Cardiac muscle cell (in vitro differentiated cells and primary cell): ENCODE data around the gene SGSH. TPM values are rescaled to one million over a fixed set of nuclear protein-coding genes. Genes with fewer than 3 reads are reported as not detected.
A peak's percentile ranks its signal among the peaks of the same experiment; 100 is the strongest.

Source experiments
- DNase-seq, 2 donors: peaks; one replicate each; pipeline versions ENCODE4 v3.0.0 to v3.0.0-alpha.2; 2010 to 2017; ENCODE audit warnings: low read depth in 1 of 2, low spot score in 1 of 2
- H3K27ac ChIP-seq: fragments of 200-600 bp; sonication (generic); 2 replicates; pipeline ENCODE4 v1.5.1; 2016
- H3K27me3 ChIP-seq: fragments of 200-600 bp; sonication (generic); 2 replicates; pipeline ENCODE4 v1.6.0; 2016; ENCODE audit warnings: control low read depth
- H3K36me3 ChIP-seq: fragments of 200-600 bp; sonication (generic); 2 replicates; pipeline ENCODE4 v1.5.1; 2016; ENCODE audit warnings: control low read depth
- H3K4me1 ChIP-seq: fragments of 200-600 bp; sonication (generic); 2 replicates; pipeline ENCODE4 v1.8.1; 2017; ENCODE audit warnings: low read depth, mild to moderate bottlenecking, mixed run types
- H3K4me3 ChIP-seq: fragments of 200-600 bp; sonication (generic); 2 replicates; pipeline ENCODE4 v1.5.1; 2016; ENCODE audit warnings: mild to moderate bottlenecking
- H3K9me3 ChIP-seq: fragments of 200-600 bp; sonication (generic); 2 replicates; pipeline ENCODE4 v1.5.1; 2017; ENCODE audit warnings: low read depth, mild to moderate bottlenecking, control low read depth
- polyA plus RNA-seq: library from polyadenylated mRNA; unstranded; fragments of >200 nt; fragmentation: Nextera tagmentation; extraction: Ambion mirVana; gene quantifications from 2 replicates; pipeline ENCODE4 v1.2.1, GENCODE V29; 2016
- total RNA-seq: library from RNA; depleted of rRNA; stranded (reverse); fragments of >200 nt; gene quantifications from 2 replicates; pipeline ENCODE4 v1.2.3, GENCODE V29; 2016
- TF ChIP-seq, protein P1 (sequence below): IDR thresholded peaks from 2 replicates; pipeline ENCODE4 v1.5.1; 2012; ENCODE audit warnings: low read depth, mild to moderate bottlenecking, low read length

Gene SGSH
- total and polyA plus RNA-seq, 2 experiments from 2014 or later = 56.6 to 63.2 TPM

DNA sequence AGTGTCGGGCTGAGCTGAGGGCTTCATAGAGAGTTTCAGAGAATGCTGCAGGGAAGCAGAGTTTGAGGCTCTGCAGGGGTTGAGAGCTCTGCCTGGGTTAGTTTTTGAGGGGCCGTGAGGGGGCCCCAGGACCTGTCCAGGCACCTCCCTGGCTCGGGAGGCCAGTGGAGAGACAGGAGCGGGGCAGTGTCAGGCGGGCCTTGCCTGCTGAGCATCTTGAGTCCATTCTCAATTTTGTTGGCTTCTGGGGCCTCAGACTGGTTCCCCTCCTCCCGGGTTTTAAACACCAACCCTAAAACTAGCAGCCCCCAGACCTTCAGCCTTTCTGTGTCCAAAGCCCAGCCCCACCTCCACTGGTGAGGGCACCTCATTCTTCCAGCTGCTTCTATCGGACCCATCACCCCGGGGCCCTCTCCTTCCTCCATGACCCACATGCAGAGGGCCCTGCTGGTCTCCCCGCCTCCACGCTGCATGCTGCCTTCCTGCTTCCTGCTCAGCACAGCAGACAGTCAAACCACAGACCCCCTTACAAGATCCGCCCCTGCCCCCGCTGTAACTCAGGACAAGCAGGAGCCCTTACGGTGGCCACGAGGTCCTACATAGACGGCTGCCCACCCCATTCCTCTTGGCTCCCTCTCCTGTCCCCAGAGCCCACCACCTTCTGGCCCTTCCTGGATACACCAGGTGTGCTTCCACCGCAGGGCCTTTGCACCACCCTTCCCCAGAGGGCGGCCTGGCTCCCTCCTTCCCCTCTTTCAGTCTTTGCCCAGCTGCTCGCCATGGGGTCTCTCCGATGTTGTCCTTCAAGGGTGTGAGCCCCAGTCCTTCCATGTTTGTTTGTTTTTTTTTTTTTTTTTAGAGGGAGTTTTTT, 44.3 kb upstream of the SGSH start:
- Histone ChIP-seq H3K9me3 (no peaks in the 10 kb centered on the region), H3K36me3 (no peaks in the 10 kb centered on the region), H3K4me1 (no peaks in the 10 kb centered on the region), H3K27me3 (no peaks in the 10 kb centered on the region), H3K4me3 (no peak overlapping the region), H3K27ac (no peak overlapping the region)
- TF ChIP-seq, protein P1, sequence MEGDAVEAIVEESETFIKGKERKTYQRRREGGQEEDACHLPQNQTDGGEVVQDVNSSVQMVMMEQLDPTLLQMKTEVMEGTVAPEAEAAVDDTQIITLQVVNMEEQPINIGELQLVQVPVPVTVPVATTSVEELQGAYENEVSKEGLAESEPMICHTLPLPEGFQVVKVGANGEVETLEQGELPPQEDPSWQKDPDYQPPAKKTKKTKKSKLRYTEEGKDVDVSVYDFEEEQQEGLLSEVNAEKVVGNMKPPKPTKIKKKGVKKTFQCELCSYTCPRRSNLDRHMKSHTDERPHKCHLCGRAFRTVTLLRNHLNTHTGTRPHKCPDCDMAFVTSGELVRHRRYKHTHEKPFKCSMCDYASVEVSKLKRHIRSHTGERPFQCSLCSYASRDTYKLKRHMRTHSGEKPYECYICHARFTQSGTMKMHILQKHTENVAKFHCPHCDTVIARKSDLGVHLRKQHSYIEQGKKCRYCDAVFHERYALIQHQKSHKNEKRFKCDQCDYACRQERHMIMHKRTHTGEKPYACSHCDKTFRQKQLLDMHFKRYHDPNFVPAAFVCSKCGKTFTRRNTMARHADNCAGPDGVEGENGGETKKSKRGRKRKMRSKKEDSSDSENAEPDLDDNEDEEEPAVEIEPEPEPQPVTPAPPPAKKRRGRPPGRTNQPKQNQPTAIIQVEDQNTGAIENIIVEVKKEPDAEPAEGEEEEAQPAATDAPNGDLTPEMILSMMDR = no peak
- DNase-seq = no peak

DNA sequence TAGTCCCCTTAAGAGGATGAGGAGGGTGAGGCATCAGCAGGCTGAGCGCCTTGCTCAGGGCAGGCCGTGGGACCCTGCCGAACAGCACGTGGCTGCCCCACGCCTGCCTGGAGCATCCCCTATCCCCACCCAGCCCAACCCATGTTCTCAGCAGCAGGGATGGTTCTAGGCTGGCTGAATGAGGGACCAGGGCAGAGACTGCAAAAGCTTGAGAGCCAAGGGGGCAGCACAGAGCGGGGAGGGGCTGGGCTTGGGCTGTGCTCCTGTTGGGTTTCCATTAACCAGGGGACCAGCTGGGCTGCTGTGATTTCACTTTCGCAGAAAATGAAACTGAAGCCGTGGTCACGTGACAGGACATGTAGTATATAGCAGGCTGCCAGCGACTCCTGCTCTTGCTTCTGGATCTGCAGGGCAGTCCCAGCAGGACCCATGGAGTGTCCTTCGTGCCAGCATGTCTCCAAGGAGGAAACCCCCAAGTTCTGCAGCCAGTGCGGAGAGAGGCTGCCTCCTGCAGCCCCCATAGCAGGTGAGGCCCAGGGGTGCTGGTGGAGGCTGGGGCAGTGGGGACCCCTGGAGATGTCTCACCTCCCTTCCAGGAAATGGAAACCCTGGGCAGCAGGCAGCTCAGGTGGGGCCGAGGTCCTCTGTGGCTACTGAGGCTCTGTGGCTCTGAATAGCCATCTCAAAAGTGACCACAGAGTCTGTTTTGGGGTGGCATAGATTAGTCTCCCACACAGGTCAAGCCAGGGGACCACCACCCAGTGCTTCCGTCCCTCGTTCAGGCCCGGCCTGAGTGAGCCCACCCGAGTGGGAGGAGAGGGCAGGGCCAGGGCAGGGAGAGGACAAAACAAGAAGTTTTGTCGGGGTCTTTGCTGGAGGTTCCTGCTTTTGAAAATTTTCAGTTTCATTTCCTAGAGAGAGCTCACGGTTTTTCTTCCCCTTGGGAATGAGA, 43.4 kb upstream of the SGSH start:
- H3K4me3 ChIP-seq = no peak overlapping the region

DNA sequence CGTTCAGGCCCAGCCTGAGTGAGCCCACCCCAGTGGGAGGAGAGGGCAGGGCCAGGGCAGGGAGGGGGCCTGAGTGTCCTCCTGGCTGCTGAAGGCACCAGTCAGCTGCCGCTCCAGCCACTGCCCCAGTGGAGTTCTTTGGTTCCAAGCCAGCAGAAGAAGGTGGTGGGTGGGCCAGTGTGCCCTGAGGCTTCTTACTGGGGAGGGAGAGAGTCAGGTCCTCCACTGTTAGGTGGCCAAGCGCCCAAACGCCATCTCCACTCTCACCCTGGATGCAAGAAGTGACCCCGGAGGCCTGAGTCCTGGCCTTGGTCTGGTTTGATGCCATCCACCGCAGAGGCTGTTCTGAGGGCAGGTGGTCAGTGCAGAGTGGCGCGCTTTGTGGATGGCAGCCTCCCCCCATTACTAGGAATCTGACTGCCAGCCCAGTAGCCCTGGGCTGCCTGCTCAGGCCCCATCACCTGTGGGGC, 42.7 kb upstream of the SGSH start:
- Histone ChIP-seq H3K27me3 (no peaks in the 10 kb centered on the region), H3K27ac (no peak overlapping the region), H3K9me3 (no peaks in the 10 kb centered on the region), H3K36me3 (no peaks in the 10 kb centered on the region), H3K4me1 (no peaks in the 10 kb centered on the region), H3K4me3 (no peak overlapping the region)
- no peak for DNase-seq
- TF ChIP-seq, protein P1 = no peak

More for the DNA sequence above, 43.4 kb upstream of the SGSH start:
- Histone ChIP-seq H3K27me3 (no peaks in the 10 kb centered on the region), H3K4me1 (no peaks in the 10 kb centered on the region), H3K9me3 (no peaks in the 10 kb centered on the region), H3K27ac (no peak overlapping the region), H3K36me3 (no peaks in the 10 kb centered on the region)
- peak in 1 of 2 donors; percentile 82 for DNase-seq
- TF ChIP-seq, protein P1 = no peak

DNA sequence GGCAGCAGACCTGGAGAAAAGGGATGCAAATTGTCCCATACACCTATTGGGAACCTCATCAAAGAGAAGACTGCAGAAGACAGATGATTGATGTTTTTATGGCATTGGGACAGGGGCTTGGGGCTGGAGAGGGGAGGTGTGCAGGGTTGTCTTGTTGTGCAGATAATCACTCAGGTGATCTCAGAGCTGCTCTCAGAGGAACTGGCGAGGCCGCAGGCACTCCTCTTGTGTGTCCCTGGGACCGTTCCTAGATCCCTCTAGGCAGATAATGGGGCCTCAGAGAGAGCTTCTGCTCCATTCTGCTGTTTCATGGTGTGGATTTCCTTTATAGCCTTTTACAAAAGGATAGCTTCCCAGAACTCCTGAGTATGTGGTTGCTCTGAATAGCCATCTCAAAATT, 42.2 kb upstream of the SGSH start:
- no peak for DNase-seq
- Histone ChIP-seq H3K36me3 (no peaks in the 10 kb centered on the region), H3K4me3 (no peak overlapping the region), H3K27me3 (no peaks in the 10 kb centered on the region), H3K27ac (no peak overlapping the region), H3K4me1 (no peaks in the 10 kb centered on the region), H3K9me3 (no peaks in the 10 kb centered on the region)
- TF ChIP-seq, protein P1 = no peak

DNA sequence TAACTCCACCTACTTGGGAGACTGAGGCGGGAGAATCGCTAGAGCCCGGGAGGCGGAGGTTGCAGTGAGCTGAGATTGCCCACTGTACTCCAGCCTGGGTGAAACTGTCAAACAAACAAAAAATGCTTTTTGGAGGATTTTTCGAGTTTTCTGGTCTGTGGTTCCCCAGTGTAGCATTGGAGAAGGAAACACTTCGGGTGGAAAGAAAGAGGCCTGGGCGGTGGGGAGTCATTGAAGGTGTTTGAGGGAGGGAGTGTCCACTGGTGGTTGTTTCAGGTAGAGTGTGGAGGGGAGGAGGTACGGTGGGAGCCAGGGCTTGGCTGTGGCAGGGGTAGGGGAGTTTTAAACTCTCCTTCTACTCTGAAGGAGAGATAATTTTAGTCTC, 41.8 kb upstream of the SGSH start:
- H3K9me3 ChIP-seq = no peaks in the 10 kb centered on the region
- no peak for DNase-seq
- no peak overlapping the region for H3K27ac ChIP-seq
- H3K36me3 ChIP-seq = no peaks in the 10 kb centered on the region
- no peaks in the 10 kb centered on the region for H3K27me3 ChIP-seq
- TF ChIP-seq, protein P1 = no peak
- H3K4me3 ChIP-seq = no peak overlapping the region
- no peaks in the 10 kb centered on the region for H3K4me1 ChIP-seq
